NCI-H524 (cell line): ENCODE results near the gene IL17F.

Experiments
- DNase-seq, 2 experiments: peaks; one replicate each; lab custom pipeline; 2025; lab: John Stamatoyannopoulos, UW

The IL17F gene

DNA sequence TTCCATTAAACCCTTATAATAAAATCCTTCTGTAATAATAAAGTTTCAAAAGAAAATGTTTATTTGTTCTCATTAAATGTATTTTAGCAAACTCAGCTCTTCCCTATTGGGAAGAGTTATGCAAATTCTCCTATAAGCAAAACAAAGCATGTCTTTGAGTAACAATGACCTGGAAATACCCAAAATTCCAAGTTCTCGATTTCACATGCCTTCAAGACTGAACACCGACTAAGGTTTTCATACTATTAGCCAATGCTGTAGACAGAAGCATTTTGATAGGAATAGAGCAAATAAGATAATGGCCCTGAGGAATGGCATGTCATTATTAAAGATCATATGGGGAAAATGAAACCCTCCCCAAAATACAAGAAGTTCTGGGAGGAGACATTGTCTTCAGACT is 54.3 kb downstream of the IL17F start:
- no peak for DNase-seq

DNA sequence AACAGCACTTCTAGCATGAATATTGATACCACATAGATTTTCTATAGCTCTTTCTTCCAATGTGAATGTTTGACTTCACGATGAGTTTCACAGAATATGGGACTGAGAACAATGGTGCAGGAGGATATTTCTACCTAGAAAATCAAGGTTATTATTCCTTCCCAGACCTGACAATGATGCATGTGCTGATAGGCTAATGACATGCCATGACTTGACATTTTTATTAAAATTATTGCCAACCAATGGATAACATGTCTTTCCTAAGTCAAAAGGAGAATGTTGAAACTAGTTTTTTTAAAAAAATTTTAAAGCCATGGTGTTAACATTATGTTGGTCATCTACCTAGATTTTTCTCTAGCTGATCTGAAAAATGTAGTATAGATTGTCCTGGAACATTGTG is 57.2 kb downstream of the IL17F start:
- DNase-seq, result no peak
